Measurements from ENCODE around the gene TMTC4.

- TF ChIP-seq CTCF (IDR thresholded peaks at IDR 0.05), result no peak
- no peak for TF ChIP-seq POLR2A (IDR thresholded peaks at IDR 0.05)
- TF ChIP-seq EP300 (IDR thresholded peaks at IDR 0.05), result no peak
Measured at GRCh38 chr13:100671389-100672182, 3.0 kb downstream of the TMTC4 start.

Measured in upper lobe of left lung (tissue), 4 donors.